ENCODE data around the gene SHC2.

The SHC2 gene

GRCh38 chr19:488505-489417 is 27.9 kb upstream of the SHC2 start (continued):
- TF ChIP-seq PRDM6 (tag by site-specific recombination; IDR thresholded peaks at IDR 0.05) = no peak
- TF ChIP-seq ZNF518A (tag by site-specific recombination; conservative IDR thresholded peaks at IDR 0.05; ENCODE audit: low read depth) = no peak
- TF ChIP-seq ZNF785 (tag by site-specific recombination; IDR thresholded peaks at IDR 0.05) = no peak
- TF ChIP-seq ZBTB17 (tag by site-specific recombination; IDR thresholded peaks at IDR 0.05) = no peak
- TF ChIP-seq ZNF747 (tag by site-specific recombination; IDR thresholded peaks at IDR 0.05) = no peak
- TF ChIP-seq ZNF792 (tag by site-specific recombination; IDR thresholded peaks at IDR 0.05) = no peak
- TF ChIP-seq ZSCAN18 (tag by site-specific recombination; IDR thresholded peaks at IDR 0.05) = no peak
- no peak for TF ChIP-seq ZNF16 (tag by site-specific recombination; IDR thresholded peaks at IDR 0.05; ENCODE audit: low read depth)
- no peak for TF ChIP-seq ZNF621 (tag by site-specific recombination; IDR thresholded peaks at IDR 0.05)
- no peak for TF ChIP-seq ZNF658 (tag by site-specific recombination; IDR thresholded peaks at IDR 0.05)
- no peak for TF ChIP-seq ZNF654 (tag by site-specific recombination; IDR thresholded peaks at IDR 0.05; ENCODE audit: low read depth)
- no peak for TF ChIP-seq PRDM1 (tag by site-specific recombination; IDR thresholded peaks at IDR 0.05)
- TF ChIP-seq ZNF521 (tag by site-specific recombination; IDR thresholded peaks at IDR 0.05) = no peak
- no peak for TF ChIP-seq ZNF830 (tag by site-specific recombination; IDR thresholded peaks at IDR 0.05; ENCODE audit: low read depth)
- TF ChIP-seq ZNF10 (tag by site-specific recombination; IDR thresholded peaks at IDR 0.05) = no peak
- TF ChIP-seq GLIS2 (tag by site-specific recombination; IDR thresholded peaks at IDR 0.05) = no peak; the same call in 1 of the 2 replicates
- TF ChIP-seq ZNF670 (tag by site-specific recombination; IDR thresholded peaks at IDR 0.05; ENCODE audit: low read depth) = no peak
- no peak for TF ChIP-seq ZNF354C (tag by site-specific recombination; IDR thresholded peaks at IDR 0.05; ENCODE audit: borderline replicate concordance, low read depth)
- no peak for TF ChIP-seq ZNF544 (tag by site-specific recombination; IDR thresholded peaks at IDR 0.05)
- TF ChIP-seq SP7 (tag by site-specific recombination; IDR thresholded peaks at IDR 0.05) = no peak
- TF ChIP-seq TSHZ1 (tag by site-specific recombination; IDR thresholded peaks at IDR 0.05; ENCODE audit: borderline replicate concordance) = no peak
- TF ChIP-seq ZNF571 (tag by site-specific recombination; IDR thresholded peaks at IDR 0.05) = no peak
- no peak for TF ChIP-seq ZNF23 (tag by site-specific recombination; IDR thresholded peaks at IDR 0.05; ENCODE audit: borderline replicate concordance)
- no peak for TF ChIP-seq ZNF350 (tag by site-specific recombination; IDR thresholded peaks at IDR 0.05)
- peak; percentile 16; the same call in 1 of the 2 replicates for TF ChIP-seq ZNF629 (tag by site-specific recombination; IDR thresholded peaks at IDR 0.05)
- peak; percentile 71; the same call in 1 of the 2 replicates for TF ChIP-seq ZNF660 (tag by site-specific recombination; IDR thresholded peaks at IDR 0.05)
- no peak for TF ChIP-seq ZNF362 (tag by site-specific recombination; IDR thresholded peaks at IDR 0.05)

All from HEK293 (cell line).